ENCODE measurements around the gene OPRM1. TPM values are rescaled to one million over a fixed set of nuclear protein-coding genes. Genes with fewer than 3 reads are reported as not detected.

The OPRM1 gene
- polyA plus RNA-seq, 1 donor (not counting 4 experiments of a cell fraction or from before 2014, with no cell fraction given): not detected

DNA sequence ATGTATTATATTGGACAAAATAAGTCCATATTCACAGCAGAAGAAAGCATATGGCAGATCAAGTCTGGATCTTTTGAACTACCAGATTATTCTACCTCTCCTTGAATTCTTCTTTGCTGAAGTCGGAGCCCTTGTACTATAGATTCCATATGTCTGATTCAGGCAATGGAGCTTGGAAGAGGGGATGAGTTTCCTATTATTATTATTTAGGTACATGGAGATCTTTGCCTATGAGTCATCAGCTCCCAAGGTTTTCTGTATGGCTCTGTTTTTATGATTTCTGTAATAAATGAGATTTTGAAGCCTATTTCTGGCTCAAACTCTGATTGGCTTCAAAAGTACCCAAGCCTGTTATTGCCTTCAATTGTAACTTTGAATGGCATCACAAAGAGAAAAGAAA lies 72.0 kb downstream of the OPRM1 start:
- dilution Hi-C loops (cut with MboI; ENCODE audit: extremely low pct_ligation_motif_present, low sequenced_read_pairs): no loop called here
- no peak for FAIRE-seq
- TF ChIP-seq EZH2 (IDR thresholded peaks at IDR 0.05; ENCODE audit: low read length): no peak
- TF ChIP-seq, protein P1, sequence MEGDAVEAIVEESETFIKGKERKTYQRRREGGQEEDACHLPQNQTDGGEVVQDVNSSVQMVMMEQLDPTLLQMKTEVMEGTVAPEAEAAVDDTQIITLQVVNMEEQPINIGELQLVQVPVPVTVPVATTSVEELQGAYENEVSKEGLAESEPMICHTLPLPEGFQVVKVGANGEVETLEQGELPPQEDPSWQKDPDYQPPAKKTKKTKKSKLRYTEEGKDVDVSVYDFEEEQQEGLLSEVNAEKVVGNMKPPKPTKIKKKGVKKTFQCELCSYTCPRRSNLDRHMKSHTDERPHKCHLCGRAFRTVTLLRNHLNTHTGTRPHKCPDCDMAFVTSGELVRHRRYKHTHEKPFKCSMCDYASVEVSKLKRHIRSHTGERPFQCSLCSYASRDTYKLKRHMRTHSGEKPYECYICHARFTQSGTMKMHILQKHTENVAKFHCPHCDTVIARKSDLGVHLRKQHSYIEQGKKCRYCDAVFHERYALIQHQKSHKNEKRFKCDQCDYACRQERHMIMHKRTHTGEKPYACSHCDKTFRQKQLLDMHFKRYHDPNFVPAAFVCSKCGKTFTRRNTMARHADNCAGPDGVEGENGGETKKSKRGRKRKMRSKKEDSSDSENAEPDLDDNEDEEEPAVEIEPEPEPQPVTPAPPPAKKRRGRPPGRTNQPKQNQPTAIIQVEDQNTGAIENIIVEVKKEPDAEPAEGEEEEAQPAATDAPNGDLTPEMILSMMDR (optimal IDR thresholded peaks at IDR 0.05 in 1 of 3, IDR thresholded peaks at IDR 0.05 in 1 of 3, conservative IDR thresholded peaks at IDR 0.05 in 1 of 3; ENCODE audit: extremely low read depth in 1 of 3, insufficient read depth in 2 of 3, low read length in 3 of 3): no peak

DNA sequence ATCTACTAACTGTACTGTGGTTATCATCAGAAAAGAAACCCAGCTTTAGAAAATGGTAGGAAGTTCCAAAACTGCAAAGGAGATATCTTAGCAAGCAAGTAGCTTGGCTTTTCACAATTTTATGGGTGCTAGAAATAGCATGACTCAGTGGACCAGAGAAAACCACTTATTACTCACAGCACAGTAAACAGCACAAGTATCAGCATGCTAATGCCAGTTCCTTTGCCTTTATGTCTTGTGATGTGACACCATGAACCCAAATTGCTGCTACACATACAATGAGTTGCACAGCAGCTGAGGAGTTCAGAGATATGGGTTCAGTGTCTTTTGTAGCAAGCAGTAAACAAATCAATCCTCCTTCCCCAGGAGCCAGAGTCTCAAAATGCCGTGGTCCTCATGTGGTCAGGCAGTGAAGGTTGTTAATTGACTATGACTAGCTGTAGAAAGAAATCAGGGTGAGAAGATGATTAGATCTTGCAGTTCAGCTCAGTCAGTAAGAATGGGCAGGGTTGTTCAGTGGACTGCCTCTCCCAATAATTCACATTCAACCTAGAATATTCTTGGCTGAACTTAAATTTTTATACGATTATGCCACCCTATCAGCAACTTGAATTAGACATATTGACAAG lies 73.3 kb downstream of the OPRM1 start:
- no peaks in the 10 kb centered on the region for H3K36me3 ChIP-seq (ENCODE audit: control insufficient read depth in 2 of 2, extremely low read depth in 1 of 2, insufficient read depth in 2 of 2, low read length in 2 of 2)
- H3K9ac ChIP-seq (ENCODE audit: control insufficient read depth, extremely low read depth, insufficient read depth, low read length): no peak overlapping the region
- no peaks in the 10 kb centered on the region for H3K9me3 ChIP-seq (ENCODE audit: control insufficient read depth, low read depth, low read length)
- dilution Hi-C loops (cut with MboI; ENCODE audit: extremely low pct_ligation_motif_present, low sequenced_read_pairs): no loop called here
- no peaks in the 10 kb centered on the region for H4K20me1 ChIP-seq (ENCODE audit: control insufficient read depth, extremely low read depth, insufficient read depth, low read length)
- no peaks in the 10 kb centered on the region for H3K9me1 ChIP-seq (ENCODE audit: control insufficient read depth, extremely low read depth, insufficient read depth, low read length)
- peak overlapping the region; percentile 52 for H3K4me2 ChIP-seq (ENCODE audit: control insufficient read depth, extremely low read depth, insufficient read depth, low read depth, low read length)
- no peaks in the 10 kb centered on the region for H3K79me2 ChIP-seq (ENCODE audit: control insufficient read depth, insufficient read depth, low read length)
- H2AFZ ChIP-seq (ENCODE audit: control insufficient read depth, low read length): peak overlapping the region; percentile 39
- DNase-seq (ENCODE audit: low read depth, low spot score) (peak; percentile 69), FAIRE-seq (peak; percentile 97)
- H3K4me3 ChIP-seq (ENCODE audit: control insufficient read depth in 2 of 3, extremely low read depth in 1 of 3, insufficient read depth in 2 of 3, low read depth in 1 of 3, low read length in 3 of 3): no peak overlapping the region
- peaks cover 32% of the 10 kb centered on the region for H3K4me1 ChIP-seq (ENCODE audit: control insufficient read depth, extremely low read depth, insufficient read depth, low read length)
- no peak for TF ChIP-seq EZH2 (IDR thresholded peaks at IDR 0.05; ENCODE audit: low read length)
- TF ChIP-seq, protein P1 (optimal IDR thresholded peaks at IDR 0.05 in 1 of 3, IDR thresholded peaks at IDR 0.05 in 1 of 3, conservative IDR thresholded peaks at IDR 0.05 in 1 of 3; ENCODE audit: extremely low read depth in 1 of 3, insufficient read depth in 2 of 3, low read length in 3 of 3): no peak
- no peaks in the 10 kb centered on the region for H3K27me3 ChIP-seq (ENCODE audit: control insufficient read depth, extremely low read depth, insufficient read depth, low read length)
- H3K27ac ChIP-seq (ENCODE audit: control insufficient read depth, insufficient read depth, low read length): peak overlapping the region; percentile 50

More for the DNA sequence above, 72.0 kb downstream of the OPRM1 start:
- peak; percentile 4 for DNase-seq (ENCODE audit: low read depth, low spot score)
- H3K27me3 ChIP-seq (ENCODE audit: control insufficient read depth, extremely low read depth, insufficient read depth, low read length): no peaks in the 10 kb centered on the region
- H4K20me1 ChIP-seq (ENCODE audit: control insufficient read depth, extremely low read depth, insufficient read depth, low read length): no peaks in the 10 kb centered on the region
- H3K79me2 ChIP-seq (ENCODE audit: control insufficient read depth, insufficient read depth, low read length): no peaks in the 10 kb centered on the region
- no peak overlapping the region for H2AFZ ChIP-seq (ENCODE audit: control insufficient read depth, low read length)
- H3K9me3 ChIP-seq (ENCODE audit: control insufficient read depth, low read depth, low read length): no peaks in the 10 kb centered on the region
- peak overlapping the region in 1 of 3 experiments; percentile 10 for H3K4me3 ChIP-seq (ENCODE audit: control insufficient read depth in 2 of 3, extremely low read depth in 1 of 3, insufficient read depth in 2 of 3, low read depth in 1 of 3, low read length in 3 of 3)
- H3K36me3 ChIP-seq (ENCODE audit: control insufficient read depth in 2 of 2, extremely low read depth in 1 of 2, insufficient read depth in 2 of 2, low read length in 2 of 2): no peaks in the 10 kb centered on the region
- no peak overlapping the region for H3K27ac ChIP-seq (ENCODE audit: control insufficient read depth, insufficient read depth, low read length)
- peaks cover 32% of the 10 kb centered on the region for H3K4me1 ChIP-seq (ENCODE audit: control insufficient read depth, extremely low read depth, insufficient read depth, low read length)
- peak overlapping the region; percentile 16 for H3K4me2 ChIP-seq (ENCODE audit: control insufficient read depth, extremely low read depth, insufficient read depth, low read depth, low read length)
- no peak overlapping the region for H3K9ac ChIP-seq (ENCODE audit: control insufficient read depth, extremely low read depth, insufficient read depth, low read length)
- H3K9me1 ChIP-seq (ENCODE audit: control insufficient read depth, extremely low read depth, insufficient read depth, low read length): no peaks in the 10 kb centered on the region
